GM13976 (cell line): ENCODE measurements around the gene KCNMB1.
"Not testable (repeated sequence)": the region's sequence is repeated elsewhere in the genome, so short reads cannot be mapped to it uniquely, and the experiment has no call there.

Experiments
- DNase-seq: peaks from one replicate; pipeline ENCODE4 v3.0.0; 2012; ENCODE audit warnings: low spot score
- in situ Hi-C: fragments of 300-500 bp; cut with MboI; formaldehyde crosslinking; loops from one replicate; pipeline ENCODE4 v1.12.0; 2022; ENCODE audit warnings: low sequenced_read_pairs, mixed read lengths, inconsistent platforms; ENCODE audit not compliant: unreplicated experiment
- TF ChIP-seq, protein P1 (sequence below): IDR thresholded peaks from 2 replicates; pipeline ENCODE4 v1.5.1; 2012; ENCODE audit warnings: borderline replicate concordance, mild to moderate bottlenecking; ENCODE audit not compliant: insufficient read depth; ENCODE audit errors: extremely low read depth, missing control alignments, control extremely low read depth

Gene KCNMB1

DNA sequence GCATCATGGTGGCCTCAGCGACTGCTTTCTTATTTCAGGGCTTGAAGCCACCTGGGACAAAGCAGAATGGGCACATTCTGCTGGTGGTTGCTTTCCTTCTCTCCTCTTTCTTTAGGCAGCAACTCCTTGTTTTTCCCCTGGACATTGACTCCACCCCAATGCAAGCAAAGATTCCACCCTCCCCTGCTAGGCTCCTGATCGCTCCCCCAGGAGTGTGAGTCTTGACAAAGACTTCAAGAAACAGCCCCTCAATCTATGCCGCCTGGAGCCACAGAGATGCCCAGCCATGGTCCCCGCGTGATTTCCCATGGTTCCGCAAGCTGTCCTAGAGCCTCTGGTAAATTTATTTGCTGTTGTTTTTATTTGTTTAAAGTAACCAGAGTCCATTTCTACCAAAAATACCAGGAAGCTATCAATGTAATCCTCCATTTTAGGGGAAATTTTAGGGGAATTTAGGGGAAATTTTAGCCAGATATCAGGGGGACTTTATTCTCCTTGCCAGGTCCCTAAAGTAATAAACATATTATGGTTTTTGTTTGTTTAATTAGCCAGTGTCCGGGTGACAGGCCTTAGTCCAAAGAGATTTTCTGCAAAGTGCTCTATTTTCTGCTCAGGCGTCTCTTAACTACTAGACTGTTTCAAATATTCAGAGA, 2.3 kb downstream of the KCNMB1 start:
- in situ Hi-C loops, result no loop called here

DNA sequence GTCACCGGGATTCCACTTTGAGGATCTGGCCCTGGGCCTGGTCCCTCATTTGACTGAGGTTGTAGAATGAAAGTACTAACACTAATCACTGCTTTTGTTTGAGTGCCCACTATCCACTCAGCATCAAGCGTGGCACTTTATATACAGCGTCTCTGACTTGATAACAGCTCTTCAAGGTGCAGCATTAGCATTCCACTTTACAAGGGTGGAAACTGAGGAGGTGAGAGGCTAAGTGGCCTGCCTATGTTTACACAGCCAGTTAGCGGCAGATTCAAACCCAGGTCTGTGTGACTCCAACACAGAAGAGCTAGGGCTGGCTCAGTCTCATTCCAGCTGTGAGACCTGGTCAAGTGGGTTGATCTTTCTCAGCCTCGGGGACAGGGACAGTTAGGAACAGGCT, 5.9 kb downstream of the KCNMB1 start:
- in situ Hi-C loops, result no loop called here
- no peak for DNase-seq
- TF ChIP-seq, protein P1, sequence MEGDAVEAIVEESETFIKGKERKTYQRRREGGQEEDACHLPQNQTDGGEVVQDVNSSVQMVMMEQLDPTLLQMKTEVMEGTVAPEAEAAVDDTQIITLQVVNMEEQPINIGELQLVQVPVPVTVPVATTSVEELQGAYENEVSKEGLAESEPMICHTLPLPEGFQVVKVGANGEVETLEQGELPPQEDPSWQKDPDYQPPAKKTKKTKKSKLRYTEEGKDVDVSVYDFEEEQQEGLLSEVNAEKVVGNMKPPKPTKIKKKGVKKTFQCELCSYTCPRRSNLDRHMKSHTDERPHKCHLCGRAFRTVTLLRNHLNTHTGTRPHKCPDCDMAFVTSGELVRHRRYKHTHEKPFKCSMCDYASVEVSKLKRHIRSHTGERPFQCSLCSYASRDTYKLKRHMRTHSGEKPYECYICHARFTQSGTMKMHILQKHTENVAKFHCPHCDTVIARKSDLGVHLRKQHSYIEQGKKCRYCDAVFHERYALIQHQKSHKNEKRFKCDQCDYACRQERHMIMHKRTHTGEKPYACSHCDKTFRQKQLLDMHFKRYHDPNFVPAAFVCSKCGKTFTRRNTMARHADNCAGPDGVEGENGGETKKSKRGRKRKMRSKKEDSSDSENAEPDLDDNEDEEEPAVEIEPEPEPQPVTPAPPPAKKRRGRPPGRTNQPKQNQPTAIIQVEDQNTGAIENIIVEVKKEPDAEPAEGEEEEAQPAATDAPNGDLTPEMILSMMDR, result no peak

More for the DNA sequence above, 2.3 kb downstream of the KCNMB1 start:
- no peak for DNase-seq
- TF ChIP-seq, protein P1, result no peak

DNA sequence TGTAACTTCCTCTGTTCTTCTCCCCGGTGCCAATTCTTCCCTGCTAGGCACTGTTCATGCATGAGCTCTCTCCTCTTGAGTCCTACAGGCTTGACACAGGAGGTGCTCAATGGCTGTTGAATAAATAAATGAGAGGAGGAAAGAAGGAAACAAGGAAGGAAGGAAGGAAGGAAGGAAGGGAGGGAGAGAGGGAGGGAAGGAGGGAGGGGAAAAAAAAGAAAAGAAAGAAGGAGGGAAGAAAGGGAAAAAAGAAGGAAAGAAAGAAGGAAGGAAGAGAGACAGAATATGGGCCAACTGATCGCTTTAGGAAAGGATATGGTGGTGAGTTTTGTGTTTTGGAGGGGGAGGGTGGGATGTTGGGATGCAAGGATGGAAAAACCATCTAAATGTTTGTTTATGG, 6.4 kb downstream of the KCNMB1 start:
- in situ Hi-C loops, result no loop called here
- no peak for DNase-seq
- TF ChIP-seq, protein P1, result no peak

DNA sequence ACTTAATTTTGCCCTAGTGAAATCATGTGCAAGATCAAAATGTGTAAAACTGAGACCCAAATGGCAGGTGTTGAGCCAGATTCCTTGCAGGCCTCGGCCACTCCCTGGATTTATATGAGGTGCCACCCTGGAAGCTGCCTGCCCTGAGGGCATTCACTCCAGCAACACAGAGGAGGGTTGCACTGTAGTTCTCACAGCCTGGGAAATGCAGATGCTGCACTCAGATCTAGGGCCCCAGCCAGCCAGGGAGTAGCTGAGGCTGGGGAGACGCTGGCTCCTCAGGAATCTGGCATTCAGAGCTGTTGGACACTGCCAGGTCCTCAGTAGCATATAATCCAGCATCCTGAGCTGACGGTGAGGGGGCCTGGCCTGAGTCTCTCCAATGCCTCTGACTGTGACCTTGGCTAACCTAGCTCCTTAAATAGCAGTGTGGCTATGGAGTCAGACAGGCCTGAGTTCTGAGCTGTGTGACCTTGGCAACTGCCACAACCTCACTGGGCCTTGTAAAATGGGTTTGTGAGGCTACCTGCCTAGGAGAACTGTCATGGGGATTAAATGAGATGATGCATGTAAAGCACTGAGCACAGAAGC, 8.7 kb downstream of the KCNMB1 start:
- in situ Hi-C loops, result no loop called here
- TF ChIP-seq, protein P1, result no peak
- no peak for DNase-seq

DNA sequence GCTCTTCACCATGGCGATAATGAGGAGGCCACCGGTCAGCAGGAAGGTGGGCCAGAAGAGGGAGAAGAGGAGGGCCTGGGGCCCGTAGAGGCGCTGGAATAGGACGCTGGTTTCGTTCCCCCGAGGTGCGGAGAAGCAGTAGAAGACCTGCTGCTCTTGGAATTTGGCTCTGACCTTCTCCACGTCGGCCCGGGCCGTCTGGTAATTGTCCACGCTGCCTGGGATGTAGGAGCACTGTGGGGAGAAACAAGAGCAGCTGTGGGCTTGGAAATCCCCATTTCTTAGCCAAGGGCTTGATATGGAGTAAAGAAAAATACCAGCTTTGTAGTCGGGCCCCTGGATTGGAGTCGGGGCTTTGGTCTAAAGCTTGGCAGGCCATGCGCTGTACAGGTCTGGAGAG, 10.4 kb downstream of the KCNMB1 start:
- DNase-seq, result no peak
- TF ChIP-seq, protein P1, result no peak
- in situ Hi-C loops, result no loop called here

GRCh38 chr5:170377027-170377426, 12.1 kb downstream of the KCNMB1 start:
- in situ Hi-C loops, result no loop called here
- TF ChIP-seq, protein P1, result no peak
- no peak for DNase-seq

DNA sequence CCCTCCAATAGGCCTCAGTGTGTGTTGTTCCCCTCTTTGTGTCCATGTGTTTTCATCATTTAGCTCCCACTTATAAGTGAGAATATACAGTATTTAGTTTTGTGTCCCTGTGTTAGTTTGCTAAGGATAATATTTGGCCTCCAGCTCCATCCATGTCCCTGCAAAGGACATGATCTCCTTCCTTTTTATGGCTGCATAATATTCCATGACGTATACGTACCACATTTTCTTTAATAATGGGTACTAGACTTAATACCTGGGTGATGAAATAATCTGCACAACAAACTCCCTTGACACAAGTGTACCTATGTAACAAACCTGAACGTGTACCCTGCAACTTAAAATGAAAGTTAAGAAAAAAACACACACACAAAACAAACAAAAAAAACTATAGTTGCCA, 12.6 kb downstream of the KCNMB1 start:
- in situ Hi-C loops, DNase-seq: not testable (repeated sequence)
